WI38 (cell line): Measurements from ENCODE around the gene HOXA2.

ENCODE experiments used
- H3K4me3 ChIP-seq: 2 replicates; pipeline ENCODE4 v1.5.1; 2011; ENCODE audit warnings: low read depth, mild to moderate bottlenecking, control low read depth, low read length
- CTCF ChIP-seq: IDR thresholded peaks from 2 replicates; pipeline ENCODE4 v1.5.1; 2012; ENCODE audit warnings: low read depth, mild to moderate bottlenecking, control low read depth, low read length

The HOXA2 gene

DNA sequence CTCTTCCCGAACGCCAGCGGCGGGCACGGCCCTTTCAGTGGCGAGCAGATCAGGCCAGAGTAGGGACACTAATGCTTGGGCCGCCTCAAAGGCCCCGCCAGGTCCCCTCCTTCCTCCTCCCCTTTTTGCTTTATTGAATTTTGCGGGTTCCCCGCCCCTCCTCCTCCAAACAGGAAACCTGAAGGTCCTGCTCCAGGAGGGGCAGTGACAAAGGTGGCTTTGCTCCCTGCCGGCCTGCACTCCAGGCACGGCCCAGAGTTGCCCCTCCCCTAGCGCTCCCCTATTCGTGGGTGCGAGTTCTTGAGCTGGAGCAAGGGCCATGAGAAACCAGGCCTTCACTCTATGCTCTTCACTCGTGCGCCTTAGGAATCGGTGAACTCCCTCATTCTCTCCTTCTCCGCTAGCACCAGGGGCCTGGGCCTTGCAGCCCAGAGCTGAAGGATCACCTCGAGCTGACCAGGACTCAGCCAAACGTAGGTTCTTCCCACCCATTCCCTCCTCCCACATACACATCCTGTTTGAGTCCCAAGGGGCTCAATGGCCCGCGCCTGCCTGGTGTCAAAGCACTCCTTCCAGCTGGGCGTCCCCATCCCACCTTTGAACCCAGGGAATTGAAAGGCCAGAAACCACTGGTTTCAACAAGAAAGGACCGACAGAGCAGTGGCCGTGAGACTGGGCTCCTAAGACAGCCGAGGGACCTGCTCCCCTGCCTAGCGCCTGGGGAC, 45.7 kb upstream of the HOXA2 start:
- no peak overlapping the region for H3K4me3 ChIP-seq
- TF ChIP-seq CTCF = no peak

DNA sequence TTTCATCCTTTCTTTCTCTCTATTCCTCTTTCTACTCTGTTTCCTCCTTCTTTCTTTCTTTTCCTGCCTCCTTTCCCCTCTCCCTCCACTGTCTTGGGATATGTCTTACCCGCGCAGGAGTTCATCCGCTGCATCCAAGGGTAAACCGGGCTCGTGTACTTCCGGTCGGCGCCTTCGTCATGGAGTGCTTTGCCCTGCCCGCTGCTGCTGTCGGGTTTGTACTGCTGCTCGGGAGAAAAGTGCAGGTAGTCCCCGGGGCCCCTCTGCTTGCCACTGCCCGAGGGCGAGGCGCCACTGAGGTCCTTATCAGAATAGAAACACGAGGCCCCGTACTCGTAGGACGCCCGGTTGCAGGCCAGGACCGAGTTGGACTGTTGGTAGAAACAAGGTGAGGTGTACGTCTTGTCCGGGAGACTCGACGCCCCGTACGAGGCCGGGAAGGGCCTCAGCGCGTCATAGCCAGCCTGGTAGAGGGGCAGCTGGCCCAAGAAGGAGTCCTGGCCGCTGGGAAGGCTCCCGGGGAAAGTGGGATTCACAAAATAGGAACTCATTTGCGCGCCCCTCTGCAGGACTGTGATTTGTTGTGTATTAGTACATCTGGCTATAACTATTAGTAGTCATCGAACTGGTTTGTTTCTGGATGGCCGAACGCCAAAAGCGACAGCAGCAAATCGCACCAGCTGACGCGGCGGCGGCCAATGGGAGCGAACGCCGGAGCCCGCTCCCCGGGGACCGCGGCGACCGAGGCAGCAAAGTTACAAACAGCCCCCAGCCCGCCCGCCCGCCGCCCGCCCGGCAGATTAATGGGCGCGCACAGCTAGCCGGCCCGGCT, 44.9 kb upstream of the HOXA2 start, which contains the start of gene HOXA6:
HOXA6 (minus strand) TSS at position 576 of the 832 bp plus-strand sequence; CDS start at position 551, 25 bp downstream.
- TF ChIP-seq CTCF = no peak
- H3K4me3 ChIP-seq = no peak within 1 kb of the TSS

GRCh38 chr7:27146491-27147198, 44.2 kb upstream of the HOXA2 start:
- TF ChIP-seq CTCF = no peak

GRCh38 chr7:27145914-27146412, 43.5 kb upstream of the HOXA2 start:
- H3K4me3 ChIP-seq = no peak overlapping the region
- TF ChIP-seq CTCF = no peak

More at GRCh38 chr7:27146491-27147198, 44.2 kb upstream of the HOXA2 start:
- H3K4me3 ChIP-seq = no peak overlapping the region

- H3K4me3 ChIP-seq = no peak overlapping the region
- TF ChIP-seq CTCF = no peak
Observed at GRCh38 chr7:27145165-27145913, 42.9 kb upstream of the HOXA2 start.

DNA sequence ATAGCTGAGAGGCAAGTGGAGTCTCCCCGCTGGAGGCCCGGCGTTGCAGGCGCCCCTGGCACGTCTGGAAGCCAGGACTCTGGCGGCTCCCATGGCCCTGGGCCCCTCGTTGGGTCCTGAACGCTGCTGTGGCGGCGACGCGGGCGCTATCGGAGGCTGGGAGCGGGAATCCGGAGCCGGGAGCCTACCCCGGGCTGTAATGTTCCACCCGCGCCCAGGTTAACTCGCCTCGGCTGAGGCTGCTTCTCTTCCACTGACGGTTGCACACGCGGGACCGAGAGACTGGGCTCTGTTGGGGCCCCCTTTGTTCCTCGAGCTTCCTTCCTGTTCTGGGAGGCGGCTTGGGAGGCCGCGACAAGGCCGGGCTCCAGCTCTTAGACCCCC, 42.3 kb upstream of the HOXA2 start:
- no peak overlapping the region for H3K4me3 ChIP-seq
- TF ChIP-seq CTCF = no peak
